DND-41 (cell line): ENCODE measurements around the gene C2CD2L.

ENCODE experiments used
- ATAC-seq: fragments of 200-7000 bp; cut with Tn5 transposase; 3 replicates; pipeline ENCODE4 v1.9.1; 2021; ENCODE audit warnings: low read depth; ENCODE audit not compliant: insufficient read depth
- DNase-seq: peaks from one replicate; pipeline ENCODE4 v3.0.0-alpha.2; 2020
- H2AFZ ChIP-seq: 2 replicates; pipeline ENCODE4 v1.6.0; 2012; ENCODE audit warnings: low read depth, low read length
- H3K27ac ChIP-seq: 2 replicates; pipeline ENCODE4 v1.5.1; 2012; ENCODE audit warnings: low read length, inconsistent platforms
- H3K27me3 ChIP-seq: fragments of 200-600 bp; sonication (generic); 2 replicates; pipeline ENCODE4 v1.6.0; 2012; ENCODE audit warnings: low read length, mild to moderate bottlenecking, inconsistent platforms; ENCODE audit not compliant: insufficient read depth, poor library complexity
- H3K36me3 ChIP-seq: 2 replicates; pipeline ENCODE4 v1.5.1; 2012; ENCODE audit warnings: low read length, inconsistent platforms; ENCODE audit not compliant: insufficient read depth
- H3K4me1 ChIP-seq: 2 replicates; pipeline ENCODE4 v1.5.1; 2012; ENCODE audit warnings: mild to moderate bottlenecking, low read length; ENCODE audit not compliant: insufficient read depth
- H3K4me2 ChIP-seq: 2 replicates; pipeline ENCODE4 v1.6.0; 2012; ENCODE audit warnings: mild to moderate bottlenecking, moderate library complexity, low read length, inconsistent platforms; ENCODE audit not compliant: insufficient read depth
- H3K4me3 ChIP-seq, 2 experiments: fragments of 200-600 bp in 1 of 2; shearing (Covaris generic) in 1 of 2; 2 replicates each; pipeline ENCODE4 v1.5.1; 2012 to 2016; ENCODE audit warnings: inconsistent platforms in 2 of 2, low read length in 2 of 2, mild to moderate bottlenecking in 2 of 2, low read depth in 1 of 2, moderate library complexity in 1 of 2
- H3K79me2 ChIP-seq: 2 replicates; pipeline ENCODE4 v1.6.0; 2012; ENCODE audit warnings: low read length, inconsistent platforms; ENCODE audit not compliant: insufficient read depth
- H3K9ac ChIP-seq: 2 replicates; pipeline ENCODE4 v1.6.0; 2012; ENCODE audit warnings: low read depth, mild to moderate bottlenecking, inconsistent platforms, low read length, moderate library complexity
- H3K9me3 ChIP-seq: 2 replicates; pipeline ENCODE4 v1.5.1; 2012; ENCODE audit warnings: low read length, moderate library complexity, mild to moderate bottlenecking, inconsistent platforms; ENCODE audit not compliant: insufficient read depth, severe bottlenecking
- H4K20me1 ChIP-seq: 2 replicates; pipeline ENCODE4 v1.6.0; 2012; ENCODE audit warnings: low read length; ENCODE audit not compliant: insufficient read depth
- CTCF ChIP-seq: IDR thresholded peaks from 2 replicates; pipeline ENCODE4 v1.5.1; 2012; ENCODE audit warnings: borderline replicate concordance, low read length, moderate library complexity, mild to moderate bottlenecking; ENCODE audit not compliant: poor library complexity, severe bottlenecking; ENCODE audit errors: extremely low read depth
- EZH2 ChIP-seq: IDR thresholded peaks from 3 replicates; pipeline ENCODE4 v1.6.1; 2012; ENCODE audit warnings: borderline replicate concordance, low read depth, mild to moderate bottlenecking, moderate library complexity, low read length, inconsistent platforms; ENCODE audit not compliant: severe bottlenecking

The C2CD2L gene

GRCh38 chr11:119112314-119113020, 5.3 kb downstream of the C2CD2L start:
- ATAC-seq (no peak), DNase-seq (no peak)
- no peak for TF ChIP-seq EZH2
- TF ChIP-seq CTCF = no peak
- no peak overlapping the region for H3K4me2 ChIP-seq
- peaks cover 73% of the 10 kb centered on the region for H3K36me3 ChIP-seq
- H3K4me3 ChIP-seq = no peak overlapping the region
- H3K9ac ChIP-seq = no peak overlapping the region
- H3K9me3 ChIP-seq = no peaks in the 10 kb centered on the region
- no peak overlapping the region for H3K27ac ChIP-seq
- peaks cover 25% of the 10 kb centered on the region for H3K4me1 ChIP-seq
- H4K20me1 ChIP-seq = peaks cover 11% of the 10 kb centered on the region; the same call in 1 of the 2 replicates
- H2AFZ ChIP-seq = no peak overlapping the region
- H3K79me2 ChIP-seq = peaks cover 35% of the 10 kb centered on the region
- H3K27me3 ChIP-seq = no peaks in the 10 kb centered on the region

- no peaks in the 10 kb centered on the region for H3K9me3 ChIP-seq
- ATAC-seq (no peak), DNase-seq (no peak)
- H3K27ac ChIP-seq = no peak overlapping the region
- H3K4me1 ChIP-seq = peaks cover 18% of the 10 kb centered on the region
- H3K9ac ChIP-seq = no peak overlapping the region
- TF ChIP-seq EZH2 (no peak), CTCF (no peak)
- peaks cover 3% of the 10 kb centered on the region; the same call in 1 of the 2 replicates for H4K20me1 ChIP-seq
- H3K4me2 ChIP-seq = no peak overlapping the region
- no peak overlapping the region for H2AFZ ChIP-seq
- no peak overlapping the region for H3K4me3 ChIP-seq
- peaks cover 22% of the 10 kb centered on the region for H3K79me2 ChIP-seq
- H3K27me3 ChIP-seq = no peaks in the 10 kb centered on the region
- peaks cover 76% of the 10 kb centered on the region for H3K36me3 ChIP-seq
These were observed 6.6 kb downstream of the C2CD2L start for GRCh38 chr11:119113716-119114115.

DNA sequence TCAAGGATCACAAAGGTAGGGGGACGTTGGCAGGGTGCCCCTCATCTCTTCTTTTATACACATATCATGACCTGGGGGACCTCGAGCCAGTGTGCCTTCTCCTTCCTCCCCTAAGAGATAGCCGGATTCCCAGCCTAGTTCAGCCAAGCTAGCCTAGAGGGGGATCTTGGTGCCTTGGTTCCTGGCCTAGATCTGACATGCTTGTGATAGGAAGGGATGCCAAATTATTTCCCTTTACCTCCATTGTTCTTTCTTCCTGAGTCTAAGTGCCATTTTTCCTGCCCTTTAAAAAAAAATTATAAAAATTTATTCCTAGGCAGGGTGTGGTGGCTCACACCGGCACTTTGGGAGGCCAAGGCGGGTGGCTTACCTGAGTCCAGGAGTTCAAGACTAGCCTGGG, 7.2 kb downstream of the C2CD2L start:
- no peak for DNase-seq
- Histone ChIP-seq H3K79me2 (peaks cover 16% of the 10 kb centered on the region), H3K4me1 (peaks cover 12% of the 10 kb centered on the region), H3K9ac (no peak overlapping the region), H2AFZ (no peak overlapping the region), H3K36me3 (peaks cover 76% of the 10 kb centered on the region), H3K27ac (no peak overlapping the region), H3K27me3 (no peaks in the 10 kb centered on the region), H3K4me3 (no peak overlapping the region), H3K4me2 (no peak overlapping the region), H4K20me1 (0 out of 2 replicates have a peak, but pooled peaks cover 3% of the 10 kb centered on the region), H3K9me3 (no peaks in the 10 kb centered on the region)
- TF ChIP-seq EZH2 (no peak), CTCF (no peak)
- ATAC-seq = no peak
